ENCODE measurements around the gene HOOK1.

DNA sequence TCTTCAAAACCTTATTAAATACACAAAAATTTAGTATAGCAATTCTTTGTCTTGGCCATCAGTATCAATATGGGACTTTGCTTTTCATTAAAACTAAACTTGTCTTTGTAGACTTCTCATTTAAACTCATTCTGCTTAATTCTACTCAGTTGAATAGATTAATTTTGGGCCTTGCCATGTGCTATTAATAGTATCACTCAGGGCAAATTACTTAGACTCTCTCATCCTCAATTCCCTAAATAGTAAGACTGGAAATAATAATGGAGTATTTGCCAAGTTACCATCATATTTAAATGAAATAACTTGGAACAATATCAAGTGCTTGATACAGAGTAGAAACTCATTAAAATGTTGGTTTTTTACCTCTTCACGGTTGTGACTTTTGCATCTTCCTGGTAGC, 13.4 kb downstream of the HOOK1 start:
- TF ChIP-seq, protein P1, sequence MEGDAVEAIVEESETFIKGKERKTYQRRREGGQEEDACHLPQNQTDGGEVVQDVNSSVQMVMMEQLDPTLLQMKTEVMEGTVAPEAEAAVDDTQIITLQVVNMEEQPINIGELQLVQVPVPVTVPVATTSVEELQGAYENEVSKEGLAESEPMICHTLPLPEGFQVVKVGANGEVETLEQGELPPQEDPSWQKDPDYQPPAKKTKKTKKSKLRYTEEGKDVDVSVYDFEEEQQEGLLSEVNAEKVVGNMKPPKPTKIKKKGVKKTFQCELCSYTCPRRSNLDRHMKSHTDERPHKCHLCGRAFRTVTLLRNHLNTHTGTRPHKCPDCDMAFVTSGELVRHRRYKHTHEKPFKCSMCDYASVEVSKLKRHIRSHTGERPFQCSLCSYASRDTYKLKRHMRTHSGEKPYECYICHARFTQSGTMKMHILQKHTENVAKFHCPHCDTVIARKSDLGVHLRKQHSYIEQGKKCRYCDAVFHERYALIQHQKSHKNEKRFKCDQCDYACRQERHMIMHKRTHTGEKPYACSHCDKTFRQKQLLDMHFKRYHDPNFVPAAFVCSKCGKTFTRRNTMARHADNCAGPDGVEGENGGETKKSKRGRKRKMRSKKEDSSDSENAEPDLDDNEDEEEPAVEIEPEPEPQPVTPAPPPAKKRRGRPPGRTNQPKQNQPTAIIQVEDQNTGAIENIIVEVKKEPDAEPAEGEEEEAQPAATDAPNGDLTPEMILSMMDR (IDR thresholded peaks at IDR 0.05) = no peak
- TF ChIP-seq POLR2AphosphoS5 (IDR thresholded peaks at IDR 0.05) (no peak), EP300 (IDR thresholded peaks at IDR 0.05; ENCODE audit: low read depth) (no peak)

Data from transverse colon (tissue), 4 donors.